ENCODE results near the gene PCDHGA8. TPM values are rescaled to one million over a fixed set of nuclear protein-coding genes. Genes with fewer than 3 reads are reported as not detected.

The PCDHGA8 gene
- polyA plus RNA-seq, 2 of the 4 experiments (the other 2 are of a cell fraction) = 0.03 to 0.08 TPM

DNA sequence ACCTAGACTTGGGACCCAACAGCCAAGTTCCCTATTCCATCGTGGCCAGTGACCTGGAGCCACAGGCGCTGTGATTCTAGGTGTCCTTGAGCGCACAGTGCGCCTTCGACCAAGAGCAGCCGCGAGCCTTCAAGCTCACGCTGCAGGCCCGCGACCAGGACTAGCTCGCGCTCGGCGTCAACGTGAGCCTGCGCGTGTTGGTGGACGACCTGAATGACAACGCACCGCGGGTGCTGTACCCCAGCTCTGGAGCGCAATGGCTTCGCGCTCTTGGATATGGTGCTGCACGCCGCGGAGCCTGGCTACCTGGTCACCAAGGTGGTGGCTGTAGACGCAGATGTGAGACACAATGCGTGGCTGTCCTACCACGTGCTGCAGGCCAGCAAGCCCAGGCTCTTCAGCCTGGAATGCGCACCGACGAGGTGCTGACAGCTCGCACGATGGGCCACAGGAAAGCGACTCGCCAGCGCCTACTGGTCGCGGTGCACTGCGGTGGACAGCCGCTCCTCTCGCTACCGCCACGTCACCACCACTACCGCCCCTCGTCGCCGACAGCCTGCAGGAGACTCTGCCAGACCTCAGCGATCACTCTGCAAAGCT, 49.2 kb downstream of the PCDHGA8 start:
- Histone ChIP-seq H3K9me3 (peaks cover 9% of the 10 kb centered on the region; the same call in 1 of the 3 replicates), H3K27ac (no peak overlapping the region), H3K4me2 (no peak overlapping the region), H3K4me3 (no peak overlapping the region), H3K4me1 (no peaks in the 10 kb centered on the region)
- 77% methylated on average over 45 of the region's 50 CpGs for WGBS (ENCODE audit: missing lambda C conversion rate)
- POLR2A ChIA-PET = no interaction called here
- FAIRE-seq (no peak), DNase-seq (ENCODE audit: low read depth in 1 of 2, low spot score in 1 of 2) (no peak), ATAC-seq (no peak)
- TF ChIP-seq TP53 (CRISPR knock-in tag; IDR thresholded peaks at IDR 0.05) (no peak), POLR2AphosphoS2 (conservative IDR thresholded peaks at IDR 0.05; ENCODE audit: low read length) (no peak), NFE2L2 (conservative IDR thresholded peaks at IDR 0.05; ENCODE audit: low read length) (no peak), HOXB13 (CRISPR knock-in tag; IDR thresholded peaks at IDR 0.05; ENCODE audit: low read depth) (no peak), RCOR1 (IDR thresholded peaks at IDR 0.05; ENCODE audit: low read depth, low read length) (no peak), CEBPB (IDR thresholded peaks at IDR 0.05) (no peak), JUNB (IDR thresholded peaks at IDR 0.05) (no peak), ZNF302 (CRISPR knock-in tag; IDR thresholded peaks at IDR 0.05) (no peak), CHD2 (IDR thresholded peaks at IDR 0.05; ENCODE audit: low read length, partially characterized antibody) (no peak), MAFK (IDR thresholded peaks at IDR 0.05; ENCODE audit: partially characterized antibody) (no peak), RAD21 (conservative IDR thresholded peaks at IDR 0.05 in 1 of 2, IDR thresholded peaks at IDR 0.05 in 1 of 2) (no peak)
- TF ChIP-seq, protein P1, sequence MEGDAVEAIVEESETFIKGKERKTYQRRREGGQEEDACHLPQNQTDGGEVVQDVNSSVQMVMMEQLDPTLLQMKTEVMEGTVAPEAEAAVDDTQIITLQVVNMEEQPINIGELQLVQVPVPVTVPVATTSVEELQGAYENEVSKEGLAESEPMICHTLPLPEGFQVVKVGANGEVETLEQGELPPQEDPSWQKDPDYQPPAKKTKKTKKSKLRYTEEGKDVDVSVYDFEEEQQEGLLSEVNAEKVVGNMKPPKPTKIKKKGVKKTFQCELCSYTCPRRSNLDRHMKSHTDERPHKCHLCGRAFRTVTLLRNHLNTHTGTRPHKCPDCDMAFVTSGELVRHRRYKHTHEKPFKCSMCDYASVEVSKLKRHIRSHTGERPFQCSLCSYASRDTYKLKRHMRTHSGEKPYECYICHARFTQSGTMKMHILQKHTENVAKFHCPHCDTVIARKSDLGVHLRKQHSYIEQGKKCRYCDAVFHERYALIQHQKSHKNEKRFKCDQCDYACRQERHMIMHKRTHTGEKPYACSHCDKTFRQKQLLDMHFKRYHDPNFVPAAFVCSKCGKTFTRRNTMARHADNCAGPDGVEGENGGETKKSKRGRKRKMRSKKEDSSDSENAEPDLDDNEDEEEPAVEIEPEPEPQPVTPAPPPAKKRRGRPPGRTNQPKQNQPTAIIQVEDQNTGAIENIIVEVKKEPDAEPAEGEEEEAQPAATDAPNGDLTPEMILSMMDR (IDR thresholded peaks at IDR 0.05) = no peak
- TF ChIP-seq, protein P2, sequence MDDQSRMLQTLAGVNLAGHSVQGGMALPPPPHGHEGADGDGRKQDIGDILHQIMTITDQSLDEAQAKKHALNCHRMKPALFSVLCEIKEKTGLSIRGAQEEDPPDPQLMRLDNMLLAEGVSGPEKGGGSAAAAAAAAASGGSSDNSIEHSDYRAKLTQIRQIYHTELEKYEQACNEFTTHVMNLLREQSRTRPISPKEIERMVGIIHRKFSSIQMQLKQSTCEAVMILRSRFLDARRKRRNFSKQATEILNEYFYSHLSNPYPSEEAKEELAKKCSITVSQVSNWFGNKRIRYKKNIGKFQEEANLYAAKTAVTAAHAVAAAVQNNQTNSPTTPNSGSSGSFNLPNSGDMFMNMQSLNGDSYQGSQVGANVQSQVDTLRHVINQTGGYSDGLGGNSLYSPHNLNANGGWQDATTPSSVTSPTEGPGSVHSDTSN (IDR thresholded peaks at IDR 0.05) = no peak
- CTCF ChIA-PET = interaction anchor here (1.3 kb wide), 1 partner anchor 122 kb away, joined by 4 read pairs; no protein-coding TSS in a partner anchor

Other genes starting within 250 kb of the PCDHGA8 start
Only the 30 nearest of the 37 such genes appear.
- gene PCDHB9, start 205.5 kb upstream of the PCDHGA8 start, polyA plus RNA-seq (2011; rRNA removed) = 0.12 TPM in 1 of 2 replicates, not detected in the other
- 0.01 to 0.13 TPM (median 0.11 TPM) in 3 replicates for gene PCDHB9, start 205.5 kb upstream of the PCDHGA8 start, polyA plus RNA-seq (2017; fragmentation: RNase III; extraction: RNeasy Plus Mini Kit Qiagen cat#74134 plus additional on column Dnase treatment)
- 0.03 and 0.06 TPM in 2 replicates for gene PCDHB10, start 200.3 kb upstream of the PCDHGA8 start, polyA plus RNA-seq (2011; rRNA removed)
- 0.04 TPM in 1 of 3 replicates, not detected in the others for gene PCDHB10, start 200.3 kb upstream of the PCDHGA8 start, polyA plus RNA-seq (2017; fragmentation: RNase III; extraction: RNeasy Plus Mini Kit Qiagen cat#74134 plus additional on column Dnase treatment)
- 0.21 and 0.22 TPM in 2 replicates for gene PCDHB11, start 193.0 kb upstream of the PCDHGA8 start, polyA plus RNA-seq (2011; rRNA removed)
- 0.05 to 0.08 TPM (median 0.07 TPM) in 3 replicates for gene PCDHB11, start 193.0 kb upstream of the PCDHGA8 start, polyA plus RNA-seq (2017; fragmentation: RNase III; extraction: RNeasy Plus Mini Kit Qiagen cat#74134 plus additional on column Dnase treatment)
- gene PCDHB12, start 183.9 kb upstream of the PCDHGA8 start, polyA plus RNA-seq (2011; rRNA removed) = 0.05 TPM in 2 replicates
- gene PCDHB12, start 183.9 kb upstream of the PCDHGA8 start, polyA plus RNA-seq (2017; fragmentation: RNase III; extraction: RNeasy Plus Mini Kit Qiagen cat#74134 plus additional on column Dnase treatment) = not detected in 3 replicates
- gene PCDHB13, start 178.7 kb upstream of the PCDHGA8 start, polyA plus RNA-seq (2011; rRNA removed) = 0.19 and 0.28 TPM in 2 replicates
- gene PCDHB13, start 178.7 kb upstream of the PCDHGA8 start, polyA plus RNA-seq (2017; fragmentation: RNase III; extraction: RNeasy Plus Mini Kit Qiagen cat#74134 plus additional on column Dnase treatment) = 0.05 to 0.08 TPM (median 0.08 TPM) in 3 replicates
- gene PCDHB14, start 169.3 kb upstream of the PCDHGA8 start, polyA plus RNA-seq (2011; rRNA removed) = 0.13 and 0.14 TPM in 2 replicates
- 0.05 to 0.12 TPM (median 0.09 TPM) in 3 replicates for gene PCDHB14, start 169.3 kb upstream of the PCDHGA8 start, polyA plus RNA-seq (2017; fragmentation: RNase III; extraction: RNeasy Plus Mini Kit Qiagen cat#74134 plus additional on column Dnase treatment)
- gene PCDHB15, start 147.2 kb upstream of the PCDHGA8 start, polyA plus RNA-seq (2011; rRNA removed) = 0.09 and 0.13 TPM in 2 replicates
- gene PCDHB15, start 147.2 kb upstream of the PCDHGA8 start, polyA plus RNA-seq (2017; fragmentation: RNase III; extraction: RNeasy Plus Mini Kit Qiagen cat#74134 plus additional on column Dnase treatment) = 0.04 to 0.12 TPM (median 0.05 TPM) in 3 replicates
- gene SLC25A2, start 88.6 kb upstream of the PCDHGA8 start, polyA plus RNA-seq (2011; rRNA removed) = 0.08 TPM in 1 of 2 replicates, not detected in the other
- not detected in 3 replicates for gene SLC25A2, start 88.6 kb upstream of the PCDHGA8 start, polyA plus RNA-seq (2017; fragmentation: RNase III; extraction: RNeasy Plus Mini Kit Qiagen cat#74134 plus additional on column Dnase treatment)
- gene TAF7, start 71.8 kb upstream of the PCDHGA8 start, polyA plus RNA-seq (2011; rRNA removed) = 78.1 and 90.6 TPM in 2 replicates
- 67.3 to 72.6 TPM (median 71.3 TPM) in 3 replicates for gene TAF7, start 71.8 kb upstream of the PCDHGA8 start, polyA plus RNA-seq (2017; fragmentation: RNase III; extraction: RNeasy Plus Mini Kit Qiagen cat#74134 plus additional on column Dnase treatment)
- gene PCDHGA1, start 62.1 kb upstream of the PCDHGA8 start, polyA plus RNA-seq (2011; rRNA removed) = 0.66 and 0.71 TPM in 2 replicates
- 0.32 to 0.42 TPM (median 0.33 TPM) in 3 replicates for gene PCDHGA1, start 62.1 kb upstream of the PCDHGA8 start, polyA plus RNA-seq (2017; fragmentation: RNase III; extraction: RNeasy Plus Mini Kit Qiagen cat#74134 plus additional on column Dnase treatment)
- gene PCDHGA2, start 53.9 kb upstream of the PCDHGA8 start, polyA plus RNA-seq (2011; rRNA removed) = 1.6 and 1.7 TPM in 2 replicates
- 0.47 to 0.78 TPM (median 0.58 TPM) in 3 replicates for gene PCDHGA2, start 53.9 kb upstream of the PCDHGA8 start, polyA plus RNA-seq (2017; fragmentation: RNase III; extraction: RNeasy Plus Mini Kit Qiagen cat#74134 plus additional on column Dnase treatment)
- 0.07 TPM in 1 of 2 replicates, not detected in the other for gene PCDHGA3, start 48.8 kb upstream of the PCDHGA8 start, polyA plus RNA-seq (2011; rRNA removed)
- not detected in 3 replicates for gene PCDHGA3, start 48.8 kb upstream of the PCDHGA8 start, polyA plus RNA-seq (2017; fragmentation: RNase III; extraction: RNeasy Plus Mini Kit Qiagen cat#74134 plus additional on column Dnase treatment)
- gene PCDHGB1, start 42.5 kb upstream of the PCDHGA8 start, polyA plus RNA-seq (2011; rRNA removed) = 3.7 and 3.9 TPM in 2 replicates
- 1.3 to 1.6 TPM (median 1.5 TPM) in 3 replicates for gene PCDHGB1, start 42.5 kb upstream of the PCDHGA8 start, polyA plus RNA-seq (2017; fragmentation: RNase III; extraction: RNeasy Plus Mini Kit Qiagen cat#74134 plus additional on column Dnase treatment)
- gene PCDHGA4, start 37.6 kb upstream of the PCDHGA8 start, polyA plus RNA-seq (2011; rRNA removed) = 0.48 and 0.61 TPM in 2 replicates
- gene PCDHGA4, start 37.6 kb upstream of the PCDHGA8 start, polyA plus RNA-seq (2017; fragmentation: RNase III; extraction: RNeasy Plus Mini Kit Qiagen cat#74134 plus additional on column Dnase treatment) = 0.10 to 0.15 TPM (median 0.13 TPM) in 3 replicates
- 0.36 and 0.54 TPM in 2 replicates for gene PCDHGB2, start 32.6 kb upstream of the PCDHGA8 start, polyA plus RNA-seq (2011; rRNA removed)
- gene PCDHGB2, start 32.6 kb upstream of the PCDHGA8 start, polyA plus RNA-seq (2017; fragmentation: RNase III; extraction: RNeasy Plus Mini Kit Qiagen cat#74134 plus additional on column Dnase treatment) = 0.04 to 0.05 TPM (median 0.05 TPM) in 3 replicates
- 0.37 and 0.57 TPM in 2 replicates for gene PCDHGA5, start 28.5 kb upstream of the PCDHGA8 start, polyA plus RNA-seq (2011; rRNA removed)
- gene PCDHGA5, start 28.5 kb upstream of the PCDHGA8 start, polyA plus RNA-seq (2017; fragmentation: RNase III; extraction: RNeasy Plus Mini Kit Qiagen cat#74134 plus additional on column Dnase treatment) = 0.09 to 0.18 TPM (median 0.13 TPM) in 3 replicates
- gene PCDHGB3, start 22.4 kb upstream of the PCDHGA8 start, polyA plus RNA-seq (2011; rRNA removed) = 1.1 and 1.2 TPM in 2 replicates
- 0.16 to 0.44 TPM (median 0.28 TPM) in 3 replicates for gene PCDHGB3, start 22.4 kb upstream of the PCDHGA8 start, polyA plus RNA-seq (2017; fragmentation: RNase III; extraction: RNeasy Plus Mini Kit Qiagen cat#74134 plus additional on column Dnase treatment)
- 0.98 and 1.0 TPM in 2 replicates for gene PCDHGA6, start 18.7 kb upstream of the PCDHGA8 start, polyA plus RNA-seq (2011; rRNA removed)
- 0.22 to 0.37 TPM (median 0.23 TPM) in 3 replicates for gene PCDHGA6, start 18.7 kb upstream of the PCDHGA8 start, polyA plus RNA-seq (2017; fragmentation: RNase III; extraction: RNeasy Plus Mini Kit Qiagen cat#74134 plus additional on column Dnase treatment)
- 0.95 and 1.1 TPM in 2 replicates for gene PCDHGA7, start 9.9 kb upstream of the PCDHGA8 start, polyA plus RNA-seq (2011; rRNA removed)
- gene PCDHGA7, start 9.9 kb upstream of the PCDHGA8 start, polyA plus RNA-seq (2017; fragmentation: RNase III; extraction: RNeasy Plus Mini Kit Qiagen cat#74134 plus additional on column Dnase treatment) = 0.70 to 0.84 TPM (median 0.76 TPM) in 3 replicates
- 1.4 and 1.5 TPM in 2 replicates for gene PCDHGB4, start 4.9 kb upstream of the PCDHGA8 start, polyA plus RNA-seq (2011; rRNA removed)
- gene PCDHGB4, start 4.9 kb upstream of the PCDHGA8 start, polyA plus RNA-seq (2017; fragmentation: RNase III; extraction: RNeasy Plus Mini Kit Qiagen cat#74134 plus additional on column Dnase treatment) = 0.90 to 1.6 TPM (median 1.1 TPM) in 3 replicates
- gene PCDHGB5, start 5.3 kb downstream of the PCDHGA8 start, polyA plus RNA-seq (2011; rRNA removed) = 2.6 and 3.2 TPM in 2 replicates
- gene PCDHGB5, start 5.3 kb downstream of the PCDHGA8 start, polyA plus RNA-seq (2017; fragmentation: RNase III; extraction: RNeasy Plus Mini Kit Qiagen cat#74134 plus additional on column Dnase treatment) = 1.9 to 2.8 TPM (median 2.5 TPM) in 3 replicates
- 0.22 and 0.40 TPM in 2 replicates for gene PCDHGA9, start 10.1 kb downstream of the PCDHGA8 start, polyA plus RNA-seq (2011; rRNA removed)
- 0.01 to 0.09 TPM (median 0.03 TPM) in 3 replicates for gene PCDHGA9, start 10.1 kb downstream of the PCDHGA8 start, polyA plus RNA-seq (2017; fragmentation: RNase III; extraction: RNeasy Plus Mini Kit Qiagen cat#74134 plus additional on column Dnase treatment)
- gene PCDHGB6, start 15.4 kb downstream of the PCDHGA8 start, polyA plus RNA-seq (2011; rRNA removed) = 0.21 and 0.30 TPM in 2 replicates
- gene PCDHGB6, start 15.4 kb downstream of the PCDHGA8 start, polyA plus RNA-seq (2017; fragmentation: RNase III; extraction: RNeasy Plus Mini Kit Qiagen cat#74134 plus additional on column Dnase treatment) = 0.08 to 0.09 TPM (median 0.09 TPM) in 3 replicates
- 0.04 and 0.08 TPM in 2 replicates for gene PCDHGA10, start 20.4 kb downstream of the PCDHGA8 start, polyA plus RNA-seq (2011; rRNA removed)
- 0.01 TPM in 1 of 3 replicates, not detected in the others for gene PCDHGA10, start 20.4 kb downstream of the PCDHGA8 start, polyA plus RNA-seq (2017; fragmentation: RNase III; extraction: RNeasy Plus Mini Kit Qiagen cat#74134 plus additional on column Dnase treatment)
- gene PCDHGB7, start 25.0 kb downstream of the PCDHGA8 start, polyA plus RNA-seq (2011; rRNA removed) = 0.14 and 0.16 TPM in 2 replicates
- gene PCDHGB7, start 25.0 kb downstream of the PCDHGA8 start, polyA plus RNA-seq (2017; fragmentation: RNase III; extraction: RNeasy Plus Mini Kit Qiagen cat#74134 plus additional on column Dnase treatment) = 0.03 to 0.06 TPM (median 0.05 TPM) in 3 replicates
- gene PCDHGA11, start 28.4 kb downstream of the PCDHGA8 start, polyA plus RNA-seq (2011; rRNA removed) = 0.05 and 0.10 TPM in 2 replicates
- 0.01 TPM in 1 of 3 replicates, not detected in the others for gene PCDHGA11, start 28.4 kb downstream of the PCDHGA8 start, polyA plus RNA-seq (2017; fragmentation: RNase III; extraction: RNeasy Plus Mini Kit Qiagen cat#74134 plus additional on column Dnase treatment)
- gene PCDHGA12, start 37.9 kb downstream of the PCDHGA8 start, polyA plus RNA-seq (2011; rRNA removed) = 0.05 and 0.07 TPM in 2 replicates
- gene PCDHGA12, start 37.9 kb downstream of the PCDHGA8 start, polyA plus RNA-seq (2017; fragmentation: RNase III; extraction: RNeasy Plus Mini Kit Qiagen cat#74134 plus additional on column Dnase treatment) = 0.03 TPM in 1 of 3 replicates, not detected in the others
- gene PCDHGC3, start 83.3 kb downstream of the PCDHGA8 start, polyA plus RNA-seq (2011; rRNA removed) = 1.6 and 1.9 TPM in 2 replicates
- gene PCDHGC3, start 83.3 kb downstream of the PCDHGA8 start, polyA plus RNA-seq (2017; fragmentation: RNase III; extraction: RNeasy Plus Mini Kit Qiagen cat#74134 plus additional on column Dnase treatment) = 4.9 to 5.3 TPM (median 5.2 TPM) in 3 replicates
- 0.06 and 0.07 TPM in 2 replicates for gene PCDHGC4, start 92.4 kb downstream of the PCDHGA8 start, polyA plus RNA-seq (2011; rRNA removed)
- gene PCDHGC4, start 92.4 kb downstream of the PCDHGA8 start, polyA plus RNA-seq (2017; fragmentation: RNase III; extraction: RNeasy Plus Mini Kit Qiagen cat#74134 plus additional on column Dnase treatment) = 0.03 TPM in 1 of 3 replicates, not detected in the others
- gene PCDHGC5, start 96.4 kb downstream of the PCDHGA8 start, polyA plus RNA-seq (2011; rRNA removed) = 0.08 TPM in 1 of 2 replicates, not detected in the other
- 0.03 TPM in 1 of 3 replicates, not detected in the others for gene PCDHGC5, start 96.4 kb downstream of the PCDHGA8 start, polyA plus RNA-seq (2017; fragmentation: RNase III; extraction: RNeasy Plus Mini Kit Qiagen cat#74134 plus additional on column Dnase treatment)